Measurements from ENCODE around the gene IL18RAP.

Gene IL18RAP

GRCh38 chr2:102486941-102487702 lies 64.2 kb downstream of the IL18RAP start:
- TF ChIP-seq CTCF (conservative IDR thresholded peaks at IDR 0.05) = no peak
- no peak overlapping the region; the same call in 1 of the 2 replicates for H3K27ac ChIP-seq

GRCh38 chr2:102487761-102488462 lies 65.0 kb downstream of the IL18RAP start:
- H3K27ac ChIP-seq = no peak overlapping the region; the same call in 1 of the 2 replicates
- TF ChIP-seq CTCF (conservative IDR thresholded peaks at IDR 0.05) = no peak

- no peak for TF ChIP-seq CTCF (conservative IDR thresholded peaks at IDR 0.05)
- no peak overlapping the region for H3K27ac ChIP-seq
These were observed 66.7 kb downstream of the IL18RAP start for GRCh38 chr2:102489646-102490045.

GRCh38 chr2:102492006-102492405 lies 69.0 kb downstream of the IL18RAP start:
- no peak for TF ChIP-seq CTCF (conservative IDR thresholded peaks at IDR 0.05)
- no peak overlapping the region for H3K27ac ChIP-seq

GRCh38 chr2:102494570-102494969 lies 71.6 kb downstream of the IL18RAP start:
- no peak overlapping the region for H3K27ac ChIP-seq
- no peak for TF ChIP-seq CTCF (conservative IDR thresholded peaks at IDR 0.05)

- no peak overlapping the region for H3K27ac ChIP-seq
- no peak for TF ChIP-seq CTCF (conservative IDR thresholded peaks at IDR 0.05)
These were observed 75.5 kb downstream of the IL18RAP start for GRCh38 chr2:102498414-102498813.

- TF ChIP-seq CTCF (conservative IDR thresholded peaks at IDR 0.05) = no peak
These were observed 76.6 kb downstream of the IL18RAP start for GRCh38 chr2:102499558-102499957.

More at GRCh38 chr2:102499558-102499957, 76.6 kb downstream of the IL18RAP start:
- no peak overlapping the region for H3K27ac ChIP-seq
